ENCODE measurements around the gene RAB43. TPM values are rescaled to one million over a fixed set of nuclear protein-coding genes. Genes with fewer than 3 reads are reported as not detected.
"Not testable (repeated sequence)": the region's sequence is repeated elsewhere in the genome, so short reads cannot be mapped to it uniquely, and the experiment has no call there.

RAB43 gene
- total RNA-seq, 1 experiment from 2014 or later: not detected

- DNase-seq: no peak
- no peak overlapping the region for H3K4me2 ChIP-seq (ENCODE audit: low read depth, low read length, poor library complexity, severe bottlenecking)
- no peak overlapping the region for H3K4me3 ChIP-seq (ENCODE audit: low read length)
- H3K9me3 ChIP-seq (ENCODE audit: low read length): no peaks in the 10 kb centered on the region
- H3K9me2 ChIP-seq (replicated peaks; ENCODE audit: insufficient read depth, low read length): no peaks in the 10 kb centered on the region
- no peaks in the 10 kb centered on the region for H3K79me2 ChIP-seq (ENCODE audit: low read length)
- H2AFZ ChIP-seq (ENCODE audit: low read length): no peak overlapping the region
- no peak overlapping the region for H3K9ac ChIP-seq (ENCODE audit: low read length)
- H3K36me3 ChIP-seq (ENCODE audit: insufficient read depth, low read length): no peaks in the 10 kb centered on the region
- H3K27me3 ChIP-seq (ENCODE audit: low read length): no peaks in the 10 kb centered on the region
- H3K27ac ChIP-seq (ENCODE audit: low read length): no peak overlapping the region
- H3K4me1 ChIP-seq (ENCODE audit: low read length): no peaks in the 10 kb centered on the region
- H4K20me1 ChIP-seq (ENCODE audit: insufficient read depth, low read depth, low read length): no peaks in the 10 kb centered on the region
These were observed 51.3 kb downstream of the RAB43 start for GRCh38 chr3:129070086-129070885.

GRCh38 chr3:129069313-129070085 is 52.1 kb downstream of the RAB43 start:
- not testable (repeated sequence) for H3K4me2 ChIP-seq (ENCODE audit: low read depth, low read length, poor library complexity, severe bottlenecking); H3K27me3 ChIP-seq (ENCODE audit: low read length); DNase-seq; H3K4me3 ChIP-seq (ENCODE audit: low read length); H3K4me1 ChIP-seq (ENCODE audit: low read length); H3K9ac ChIP-seq (ENCODE audit: low read length); H3K9me3 ChIP-seq (ENCODE audit: low read length); H3K79me2 ChIP-seq (ENCODE audit: low read length); H3K9me2 ChIP-seq (replicated peaks; ENCODE audit: insufficient read depth, low read length); H4K20me1 ChIP-seq (ENCODE audit: insufficient read depth, low read depth, low read length); H3K27ac ChIP-seq (ENCODE audit: low read length); H3K36me3 ChIP-seq (ENCODE audit: insufficient read depth, low read length); H2AFZ ChIP-seq (ENCODE audit: low read length)

GRCh38 chr3:129068291-129068886 is 53.2 kb downstream of the RAB43 start:
- Histone ChIP-seq H2AFZ (ENCODE audit: low read length) (no peak overlapping the region), H3K4me2 (ENCODE audit: low read depth, low read length, poor library complexity, severe bottlenecking) (no peak overlapping the region), H3K4me1 (ENCODE audit: low read length) (no peaks in the 10 kb centered on the region), H3K27ac (ENCODE audit: low read length) (no peak overlapping the region), H3K9me3 (ENCODE audit: low read length) (no peaks in the 10 kb centered on the region), H3K9me2 (replicated peaks; ENCODE audit: insufficient read depth, low read length) (no peaks in the 10 kb centered on the region), H3K36me3 (ENCODE audit: insufficient read depth, low read length) (no peaks in the 10 kb centered on the region), H3K27me3 (ENCODE audit: low read length) (no peaks in the 10 kb centered on the region), H3K9ac (ENCODE audit: low read length) (no peak overlapping the region), H3K4me3 (ENCODE audit: low read length) (no peak overlapping the region), H3K79me2 (ENCODE audit: low read length) (no peaks in the 10 kb centered on the region), H4K20me1 (ENCODE audit: insufficient read depth, low read depth, low read length) (no peaks in the 10 kb centered on the region)
- DNase-seq: no peak

- not testable (repeated sequence) for H3K4me2 ChIP-seq (ENCODE audit: low read depth, low read length, poor library complexity, severe bottlenecking); H3K36me3 ChIP-seq (ENCODE audit: insufficient read depth, low read length); H3K9me3 ChIP-seq (ENCODE audit: low read length); H3K9ac ChIP-seq (ENCODE audit: low read length); H3K4me3 ChIP-seq (ENCODE audit: low read length); H3K79me2 ChIP-seq (ENCODE audit: low read length); H3K9me2 ChIP-seq (replicated peaks; ENCODE audit: insufficient read depth, low read length); H3K4me1 ChIP-seq (ENCODE audit: low read length); H2AFZ ChIP-seq (ENCODE audit: low read length); H3K27me3 ChIP-seq (ENCODE audit: low read length); H4K20me1 ChIP-seq (ENCODE audit: insufficient read depth, low read depth, low read length); H3K27ac ChIP-seq (ENCODE audit: low read length); DNase-seq
These were observed 53.9 kb downstream of the RAB43 start for GRCh38 chr3:129067719-129068118.

GRCh38 chr3:129065720-129066073 is 55.9 kb downstream of the RAB43 start:
- no peaks in the 10 kb centered on the region for H4K20me1 ChIP-seq (ENCODE audit: insufficient read depth, low read depth, low read length)

GRCh38 chr3:129065016-129065719 is 56.4 kb downstream of the RAB43 start:
- DNase-seq: no peak
- Histone ChIP-seq H3K4me1 (ENCODE audit: low read length) (no peaks in the 10 kb centered on the region), H3K4me2 (ENCODE audit: low read depth, low read length, poor library complexity, severe bottlenecking) (no peak overlapping the region), H3K4me3 (ENCODE audit: low read length) (no peak overlapping the region), H3K9me3 (ENCODE audit: low read length) (no peaks in the 10 kb centered on the region), H3K79me2 (ENCODE audit: low read length) (no peaks in the 10 kb centered on the region), H3K9me2 (replicated peaks; ENCODE audit: insufficient read depth, low read length) (no peaks in the 10 kb centered on the region), H2AFZ (ENCODE audit: low read length) (no peak overlapping the region), H3K36me3 (ENCODE audit: insufficient read depth, low read length) (no peaks in the 10 kb centered on the region), H3K27me3 (ENCODE audit: low read length) (no peaks in the 10 kb centered on the region), H3K27ac (ENCODE audit: low read length) (no peak overlapping the region), H4K20me1 (ENCODE audit: insufficient read depth, low read depth, low read length) (no peaks in the 10 kb centered on the region), H3K9ac (ENCODE audit: low read length) (no peak overlapping the region)

More at GRCh38 chr3:129065720-129066073, 55.9 kb downstream of the RAB43 start:
- Histone ChIP-seq H3K9me3 (ENCODE audit: low read length) (no peaks in the 10 kb centered on the region), H3K27ac (ENCODE audit: low read length) (no peak overlapping the region), H3K4me3 (ENCODE audit: low read length) (no peak overlapping the region), H2AFZ (ENCODE audit: low read length) (no peak overlapping the region), H3K27me3 (ENCODE audit: low read length) (no peaks in the 10 kb centered on the region), H3K4me2 (ENCODE audit: low read depth, low read length, poor library complexity, severe bottlenecking) (no peak overlapping the region), H3K36me3 (ENCODE audit: insufficient read depth, low read length) (no peaks in the 10 kb centered on the region), H3K9me2 (replicated peaks; ENCODE audit: insufficient read depth, low read length) (no peaks in the 10 kb centered on the region), H3K9ac (ENCODE audit: low read length) (no peak overlapping the region), H3K4me1 (ENCODE audit: low read length) (no peaks in the 10 kb centered on the region), H3K79me2 (ENCODE audit: low read length) (no peaks in the 10 kb centered on the region)
- DNase-seq: no peak

GRCh38 chr3:129063841-129064482 is 57.6 kb downstream of the RAB43 start:
- Histone ChIP-seq H3K27me3 (ENCODE audit: low read length) (no peaks in the 10 kb centered on the region), H3K4me2 (ENCODE audit: low read depth, low read length, poor library complexity, severe bottlenecking) (no peak overlapping the region), H3K9me2 (replicated peaks; ENCODE audit: insufficient read depth, low read length) (no peaks in the 10 kb centered on the region), H3K79me2 (ENCODE audit: low read length) (no peaks in the 10 kb centered on the region), H3K4me3 (ENCODE audit: low read length) (no peak overlapping the region), H3K27ac (ENCODE audit: low read length) (no peak overlapping the region), H3K9me3 (ENCODE audit: low read length) (no peaks in the 10 kb centered on the region), H3K4me1 (ENCODE audit: low read length) (no peaks in the 10 kb centered on the region), H3K9ac (ENCODE audit: low read length) (no peak overlapping the region), H3K36me3 (ENCODE audit: insufficient read depth, low read length) (no peaks in the 10 kb centered on the region), H4K20me1 (ENCODE audit: insufficient read depth, low read depth, low read length) (no peaks in the 10 kb centered on the region), H2AFZ (ENCODE audit: low read length) (no peak overlapping the region)
- no peak for DNase-seq

All from Karpas-422 (cell line).